NCI-H1930 (cell line): ENCODE results near the gene STAM2.
"Not testable (repeated sequence)": the region's sequence is repeated elsewhere in the genome, so short reads cannot be mapped to it uniquely, and the experiment has no call there.

Source experiments
- DNase-seq, 2 experiments: peaks; one replicate each; lab custom pipeline; 2025; lab: John Stamatoyannopoulos, UW

STAM2 gene

GRCh38 chr2:152106464-152106863, 69.1 kb downstream of the STAM2 start:
- no peak for DNase-seq

GRCh38 chr2:152103271-152103670, 72.3 kb downstream of the STAM2 start:
- DNase-seq, result no peak

GRCh38 chr2:152100961-152101360, 74.6 kb downstream of the STAM2 start:
- no peak for DNase-seq

- no peak for DNase-seq
These were observed 76.1 kb downstream of the STAM2 start for GRCh38 chr2:152099367-152100050.

- DNase-seq, result no peak
These were observed 76.8 kb downstream of the STAM2 start, which contains the start of gene CACNB4 for GRCh38 chr2:152098496-152099366. CACNB4 (minus strand) TSS chr2:152099044.

- no peak for DNase-seq
These were observed 77.6 kb downstream of the STAM2 start for GRCh38 chr2:152097801-152098495.

- DNase-seq, result no peak
These were observed 78.2 kb downstream of the STAM2 start for GRCh38 chr2:152097290-152097800.

- no peak for DNase-seq
These were observed 80.4 kb downstream of the STAM2 start for GRCh38 chr2:152095146-152095545.

- no peak for DNase-seq
These were observed 81.5 kb downstream of the STAM2 start for GRCh38 chr2:152094014-152094413.

- DNase-seq, result no peak
These were observed 82.1 kb downstream of the STAM2 start for GRCh38 chr2:152093464-152093863.

GRCh38 chr2:152092095-152092494, 83.5 kb downstream of the STAM2 start:
- DNase-seq, result no peak

GRCh38 chr2:152090726-152091125, 84.8 kb downstream of the STAM2 start:
- not testable (repeated sequence) for DNase-seq

GRCh38 chr2:152089238-152089637, 86.3 kb downstream of the STAM2 start:
- no peak for DNase-seq

GRCh38 chr2:152088006-152088405, 87.6 kb downstream of the STAM2 start:
- no peak for DNase-seq

- no peak for DNase-seq
These were observed 89.3 kb downstream of the STAM2 start for GRCh38 chr2:152086231-152086630.

- DNase-seq, result no peak
These were observed 91.5 kb downstream of the STAM2 start for GRCh38 chr2:152084076-152084475.

- DNase-seq, result no peak
These were observed 92.2 kb downstream of the STAM2 start for GRCh38 chr2:152083202-152083875.

GRCh38 chr2:152078662-152079061, 96.9 kb downstream of the STAM2 start:
- no peak for DNase-seq

- DNase-seq, result no peak
These were observed 97.5 kb downstream of the STAM2 start for GRCh38 chr2:152078023-152078422.

GRCh38 chr2:152075461-152076050, 100.0 kb downstream of the STAM2 start:
- no peak for DNase-seq

- DNase-seq, result no peak
These were observed 103.6 kb downstream of the STAM2 start for GRCh38 chr2:152072011-152072410.
